CD4-positive, alpha-beta T cell treated with Interleukin-17A for 4 hours (primary cell): Measurements from ENCODE around the gene UGT3A1.

ENCODE experiments used
- DNase-seq: peaks from one replicate; pipeline ENCODE4 v3.0.0-alpha.2; 2020; ENCODE audit warnings: mixed read lengths

The UGT3A1 gene

GRCh38 chr5:35903631-35904203, 87.5 kb downstream of the UGT3A1 start:
- DNase-seq: no peak

- peak; percentile 56 for DNase-seq
Observed at GRCh38 chr5:35902046-35902672, 89.0 kb downstream of the UGT3A1 start.
